Right lobe of liver (tissue), 4 donors: ENCODE results near the gene NEURL2.

Experiments used
- CTCF ChIP-seq, 4 donors: fragments of 200-600 bp in 3 of 4; fragments of 450-650 bp in 1 of 4; IDR thresholded peaks; one replicate each; pipeline versions ENCODE4 v1.5.1 to v1.8.0; 2016 to 2022; ENCODE audit warnings: antibody characterized with exemption in 4 of 4, mild to moderate bottlenecking in 2 of 4
- POLR2A ChIP-seq: fragments of 450-650 bp; IDR thresholded peaks from one replicate; pipeline ENCODE4 v1.6.1; 2017; ENCODE audit warnings: antibody characterized with exemption, mild to moderate bottlenecking
- donor health status: DM: no; HTN: no; CAD: no.
- donor health status: DM: no; HTN: no; CAD: no.
- donor health status: DM: no; HTN: yes; CAD: no.

GRCh38 chr20:45859916-45860315, 31.1 kb downstream of the NEURL2 start:
- no peak for TF ChIP-seq CTCF (IDR thresholded peaks at IDR 0.05)
- no peak for TF ChIP-seq POLR2A
